Loucy (cell line): Measurements from ENCODE around the gene SELL.
"Not testable (repeated sequence)": the region's sequence is repeated elsewhere in the genome, so short reads cannot be mapped to it uniquely, and the experiment has no call there.

Experiments used
- CTCF ChIP-seq: fragments of 200-600 bp; sonication (generic); conservative IDR thresholded peaks from 2 replicates; pipeline ENCODE4 v1.5.1; 2014; ENCODE audit warnings: mild to moderate bottlenecking, antibody characterized with exemption, low read length
- EZH2phosphoT487 ChIP-seq: fragments of 200-600 bp; IDR thresholded peaks from 2 replicates; pipeline ENCODE4 v1.6.1; 2018; ENCODE audit warnings: antibody characterized with exemption, mild to moderate bottlenecking, moderate library complexity, borderline replicate concordance

DNA sequence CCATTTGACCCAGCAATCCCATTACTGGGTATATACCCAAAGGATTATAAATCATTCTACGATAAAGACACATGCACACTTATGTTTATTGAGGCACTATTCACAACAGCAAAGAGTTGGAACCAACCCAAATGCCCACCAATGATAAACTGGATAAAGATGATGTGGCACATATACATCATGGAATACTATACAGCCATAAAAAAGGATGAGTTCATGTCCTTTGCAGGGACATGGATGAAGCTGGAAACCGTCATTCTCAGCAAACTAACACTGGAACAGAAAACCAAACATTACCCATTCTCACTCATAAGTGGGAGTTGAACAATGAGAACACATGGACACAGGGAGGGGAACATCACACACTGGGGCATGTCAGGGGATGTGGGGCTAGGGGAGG, 3.7 kb upstream of the SELL start:
- TF ChIP-seq CTCF, EZH2phosphoT487: not testable (repeated sequence)
